ENCODE data around the gene KLHL25.
A peak's percentile ranks its signal among the peaks of the same experiment; 100 is the strongest.

Gene KLHL25

GRCh38 chr15:85745023-85745422 lies 49.7 kb downstream of the KLHL25 start:
- DNase-seq (ENCODE audit: low spot score) = no peak

- DNase-seq (ENCODE audit: low spot score) = no peak
Measured at GRCh38 chr15:85744579-85744978, 50.1 kb downstream of the KLHL25 start.

DNA sequence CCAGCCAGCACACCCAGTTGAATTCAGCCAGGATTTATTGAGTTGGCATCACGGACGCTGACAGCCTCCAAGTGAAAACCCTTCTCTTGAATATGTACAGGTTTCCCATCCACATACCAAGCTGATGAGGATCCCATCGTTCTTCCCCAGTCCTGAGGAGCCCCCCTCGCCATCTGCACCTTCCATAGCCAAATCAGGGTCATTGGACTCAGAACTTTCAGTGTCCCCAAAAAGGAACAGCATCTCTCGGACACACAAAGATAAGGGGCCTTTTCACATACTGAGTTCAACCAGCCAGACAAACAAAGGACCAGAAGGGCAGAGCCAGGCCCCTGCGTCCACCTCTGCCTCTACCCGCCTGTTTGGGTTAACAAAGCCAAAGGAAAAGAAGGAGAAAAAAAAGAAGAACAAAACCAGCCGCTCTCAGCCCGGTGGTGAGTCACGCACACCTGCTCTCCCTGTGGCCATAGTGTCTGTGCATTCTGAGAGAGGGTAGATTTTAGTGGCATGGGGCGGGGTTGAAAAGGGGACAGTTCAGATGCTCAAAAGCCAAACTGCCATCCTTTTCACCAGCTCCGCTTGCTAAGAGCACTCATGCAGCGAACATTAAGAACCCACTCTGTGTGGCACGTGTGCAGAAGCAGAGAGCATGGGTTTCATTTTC lies 51.2 kb downstream of the KLHL25 start:
- DNase-seq (ENCODE audit: low spot score) = peak; percentile 62

DNA sequence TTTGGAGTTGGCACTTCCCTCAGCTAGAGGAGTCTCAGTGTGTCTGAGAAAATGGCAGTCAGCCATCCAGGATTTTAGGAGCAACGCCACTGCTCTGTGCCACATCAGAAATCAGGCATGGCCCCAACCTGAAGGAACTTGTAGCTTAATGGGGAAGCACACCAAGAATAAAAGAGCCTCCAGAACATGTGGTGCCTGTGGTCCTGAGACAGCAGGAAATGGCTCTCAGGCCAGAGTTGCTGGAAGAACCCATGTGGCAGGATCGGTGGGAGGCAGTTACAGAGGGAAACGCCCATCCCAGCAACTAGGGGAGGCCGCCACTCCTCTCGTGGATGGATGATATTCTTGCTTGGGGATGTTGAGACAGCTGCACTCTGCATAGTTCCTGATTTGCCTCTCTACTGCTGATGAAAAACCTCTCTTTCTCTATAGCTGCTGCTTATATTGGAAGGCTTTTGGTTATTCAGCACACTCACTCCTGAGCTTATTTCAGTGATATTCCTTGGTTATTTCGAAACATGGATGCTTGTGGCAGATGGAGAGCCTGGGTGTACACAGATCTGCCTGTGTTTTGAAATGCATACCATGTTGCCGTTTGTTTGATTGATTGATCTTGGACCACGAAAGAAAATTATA lies 52.4 kb downstream of the KLHL25 start:
- DNase-seq (ENCODE audit: low spot score) = no peak

- DNase-seq (ENCODE audit: low spot score) = no peak
Measured at GRCh38 chr15:85741662-85742061, 53.1 kb downstream of the KLHL25 start.

- DNase-seq (ENCODE audit: low spot score) = no peak
Measured at GRCh38 chr15:85741021-85741421, 53.7 kb downstream of the KLHL25 start.

GRCh38 chr15:85737061-85737460 lies 57.7 kb downstream of the KLHL25 start:
- no peak for DNase-seq (ENCODE audit: low spot score)

- no peak for DNase-seq (ENCODE audit: low spot score)
Measured at GRCh38 chr15:85733416-85733815, 61.3 kb downstream of the KLHL25 start.

DNA sequence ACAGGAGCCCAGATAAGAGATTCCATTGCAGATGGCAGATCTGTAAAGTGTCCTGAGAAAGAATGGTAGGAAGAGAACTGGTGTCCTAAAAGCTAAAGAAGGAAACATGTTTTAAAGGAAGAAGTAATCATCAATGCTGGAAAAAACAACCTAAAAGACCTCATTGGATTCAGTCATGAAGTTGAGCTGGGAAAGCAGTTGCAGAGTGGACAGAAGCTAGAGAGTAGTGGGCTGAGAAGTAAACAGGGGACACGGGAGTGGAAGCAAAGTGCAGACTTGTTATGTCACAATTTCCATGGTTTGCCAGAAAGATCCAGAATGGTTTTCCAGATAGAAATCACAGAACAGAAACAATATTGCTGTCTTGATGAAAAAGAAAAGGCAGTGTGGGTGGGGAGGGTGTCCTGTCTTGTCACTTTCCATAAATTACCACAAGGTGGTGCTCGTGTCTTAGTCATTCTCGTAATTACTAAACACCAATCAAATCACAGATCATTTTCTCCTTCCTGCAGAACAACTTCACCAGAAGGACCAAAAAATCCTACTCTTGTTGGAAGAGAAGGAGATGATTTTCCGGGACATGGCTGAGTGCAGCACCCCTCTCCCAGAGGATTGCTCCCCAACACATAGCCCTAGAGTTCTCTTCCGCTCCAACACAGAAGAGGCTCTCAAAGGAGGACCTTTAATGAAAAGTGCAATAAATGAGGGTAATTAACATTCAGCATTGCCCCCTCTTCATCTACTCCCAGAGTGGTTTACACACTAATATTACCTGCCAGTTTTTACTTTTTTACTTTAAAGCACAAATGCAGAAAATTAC lies 64.5 kb downstream of the KLHL25 start:
- DNase-seq (ENCODE audit: low spot score) = peak; percentile 69

DNA sequence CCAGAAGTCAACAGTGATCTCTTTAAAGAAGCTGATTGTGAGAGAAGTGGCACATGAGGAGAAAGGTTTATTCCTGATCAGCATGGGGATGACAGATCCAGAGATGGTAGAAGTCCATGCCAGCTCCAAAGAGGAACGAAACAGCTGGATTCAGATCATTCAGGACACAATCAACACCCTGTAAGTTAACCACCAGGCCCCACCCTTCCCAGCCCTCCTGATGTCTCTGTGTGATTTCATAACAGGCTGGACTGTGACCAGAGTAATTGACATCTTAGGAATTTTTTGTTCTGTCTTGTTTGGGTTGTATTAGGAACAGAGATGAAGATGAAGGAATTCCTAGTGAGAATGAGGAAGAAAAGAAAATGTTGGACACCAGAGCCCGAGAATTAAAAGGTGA lies 67.7 kb downstream of the KLHL25 start:
- DNase-seq (ENCODE audit: low spot score) = no peak

DNA sequence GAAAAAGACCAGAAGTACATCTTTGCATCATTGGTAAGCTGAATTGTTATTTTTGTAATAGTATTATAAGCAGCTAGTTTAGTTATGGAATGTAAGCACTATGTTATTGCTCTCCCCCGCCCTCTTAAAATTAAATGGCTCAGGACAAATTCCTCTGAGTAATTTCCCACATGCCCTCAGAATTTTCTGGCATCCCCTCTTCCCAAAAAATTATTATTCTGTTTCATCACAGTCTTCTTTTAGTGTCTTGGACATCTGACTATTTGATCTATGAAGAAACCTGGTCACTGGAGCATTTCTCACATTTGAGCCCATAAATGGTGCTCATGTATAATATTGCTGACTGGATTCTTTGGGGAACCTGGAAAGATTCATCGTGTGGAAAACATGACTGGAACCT lies 68.3 kb downstream of the KLHL25 start:
- no peak for DNase-seq (ENCODE audit: low spot score)

- no peak for DNase-seq (ENCODE audit: low spot score)
Measured at GRCh38 chr15:85725564-85725963, 69.2 kb downstream of the KLHL25 start.

DNA sequence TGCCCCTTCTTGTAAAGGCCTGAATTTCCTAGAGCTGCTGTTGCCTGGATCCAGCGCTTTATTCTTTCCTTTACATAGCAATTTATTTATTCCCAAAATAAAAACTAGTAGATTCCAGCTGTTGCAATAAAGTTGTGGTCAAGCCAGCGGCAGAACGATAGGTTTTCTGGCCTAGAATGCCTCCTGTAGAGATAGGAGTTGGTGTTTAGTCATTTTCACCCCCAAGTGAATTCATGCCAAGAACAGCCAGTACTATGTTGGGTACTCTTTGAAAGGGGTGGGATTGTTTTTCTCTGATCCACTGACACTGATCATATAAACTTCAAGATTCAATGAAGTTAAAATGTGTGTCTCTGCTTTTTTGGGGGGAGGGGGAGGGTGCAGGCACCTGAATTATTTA lies 69.7 kb downstream of the KLHL25 start:
- no peak for DNase-seq (ENCODE audit: low spot score)

- DNase-seq (ENCODE audit: low spot score) = no peak
Measured at GRCh38 chr15:85723960-85724945, 70.5 kb downstream of the KLHL25 start.

DNA sequence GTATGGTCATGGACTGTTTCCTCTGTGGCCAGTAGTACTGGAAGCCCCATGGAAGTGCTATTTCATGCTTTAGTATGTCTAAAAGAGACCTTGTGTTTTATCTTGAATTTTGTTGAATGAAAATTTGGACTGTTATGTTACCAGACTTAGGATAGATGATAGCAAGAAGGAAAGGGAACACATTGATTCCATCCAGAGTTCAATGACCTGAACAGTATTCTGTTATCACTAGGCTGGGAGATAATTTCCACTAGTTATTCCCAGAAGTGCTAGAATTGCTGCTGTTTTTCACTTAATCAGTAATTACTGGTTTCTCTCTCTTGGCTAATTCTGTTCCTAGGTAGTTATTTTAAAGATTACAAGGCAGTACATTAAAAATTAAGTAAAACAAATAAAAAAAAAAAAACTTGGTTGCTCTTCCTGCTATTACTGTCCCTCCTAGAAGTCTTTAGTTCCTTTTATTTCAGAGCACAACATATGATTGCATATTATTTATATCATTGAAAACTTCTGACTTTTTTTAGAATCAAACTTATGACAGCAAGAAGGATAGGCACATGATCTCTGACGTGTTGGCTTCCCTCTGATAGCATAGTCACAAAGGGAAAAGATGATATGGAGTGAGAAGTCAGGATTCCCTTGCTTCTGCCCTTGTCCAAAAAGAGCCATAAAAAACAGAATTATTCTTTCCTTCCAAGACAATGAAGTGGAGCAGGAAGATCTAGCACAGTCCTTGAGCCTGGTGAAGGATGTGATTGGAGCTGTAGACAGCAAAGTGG lies 72.2 kb downstream of the KLHL25 start:
- DNase-seq (ENCODE audit: low spot score) = no peak

DNA sequence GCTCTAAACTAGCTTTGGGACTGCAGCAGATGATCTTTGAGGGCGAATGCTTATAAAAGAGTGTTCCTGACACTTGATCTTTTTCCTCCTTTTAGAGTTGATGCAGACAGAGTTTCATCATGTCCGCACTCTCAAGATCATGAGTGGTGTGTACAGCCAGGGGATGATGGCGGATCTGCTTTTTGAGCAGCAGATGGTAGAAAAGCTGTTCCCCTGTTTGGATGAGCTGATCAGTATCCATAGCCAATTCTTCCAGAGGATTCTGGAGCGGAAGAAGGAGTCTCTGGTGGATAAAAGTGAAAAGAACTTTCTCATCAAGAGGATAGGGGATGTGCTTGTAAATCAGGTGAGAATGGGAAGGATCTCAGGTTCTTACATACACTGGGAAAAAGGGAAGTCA lies 75.7 kb downstream of the KLHL25 start:
- DNase-seq (ENCODE audit: low spot score) = no peak

- DNase-seq (ENCODE audit: low spot score) = no peak
Measured at GRCh38 chr15:85718271-85718971, 76.3 kb downstream of the KLHL25 start.

DNA sequence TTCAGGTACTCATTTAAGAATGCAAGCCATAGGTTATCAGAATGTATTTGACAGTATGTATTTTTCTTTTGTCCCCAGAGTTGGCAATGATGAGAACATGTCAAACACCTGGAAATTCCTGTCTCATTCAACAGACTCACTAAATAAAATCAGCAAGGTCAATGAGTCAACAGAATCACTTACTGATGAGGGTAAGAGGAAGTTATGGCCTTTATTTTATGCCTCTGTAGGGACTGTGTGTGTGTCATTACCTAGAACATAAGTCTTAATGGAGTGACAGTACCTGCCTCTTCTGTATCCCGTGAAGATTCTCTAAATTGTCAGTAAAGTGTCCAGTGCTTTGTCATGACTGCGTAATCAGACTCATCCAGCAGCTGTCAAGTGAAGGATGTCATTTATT lies 77.5 kb downstream of the KLHL25 start:
- no peak for DNase-seq (ENCODE audit: low spot score)

GRCh38 chr15:85716261-85716660 lies 78.5 kb downstream of the KLHL25 start:
- DNase-seq (ENCODE audit: low spot score) = no peak

- no peak for DNase-seq (ENCODE audit: low spot score)
Measured at GRCh38 chr15:85711580-85712192, 83.0 kb downstream of the KLHL25 start.
